CD1c-positive myeloid dendritic cell (primary cell): ENCODE data around the gene TBC1D22B.
"Not testable (repeated sequence)": the region's sequence is repeated elsewhere in the genome, so short reads cannot be mapped to it uniquely, and the experiment has no call there.

Experiments used
- DNase-seq: peaks from one replicate; pipeline ENCODE4 v3.0.0-alpha.2; 2016; ENCODE audit errors: extremely low spot score

The TBC1D22B gene

GRCh38 chr6:37321101-37321500 lies 63.5 kb downstream of the TBC1D22B start:
- DNase-seq = no peak

GRCh38 chr6:37321516-37322415 lies 64.2 kb downstream of the TBC1D22B start:
- DNase-seq = no peak

- no peak for DNase-seq
Measured at GRCh38 chr6:37323580-37323979, 66.0 kb downstream of the TBC1D22B start.

- no peak for DNase-seq
Measured at GRCh38 chr6:37324131-37325033, 66.8 kb downstream of the TBC1D22B start.

- not testable (repeated sequence) for DNase-seq
Measured at GRCh38 chr6:37330345-37330744, 72.8 kb downstream of the TBC1D22B start.

GRCh38 chr6:37331047-37331446 lies 73.5 kb downstream of the TBC1D22B start:
- no peak for DNase-seq

- no peak for DNase-seq
Measured at GRCh38 chr6:37332894-37333293, 75.3 kb downstream of the TBC1D22B start.

- no peak for DNase-seq
Measured at GRCh38 chr6:37334047-37334446, 76.5 kb downstream of the TBC1D22B start.

- DNase-seq = not testable (repeated sequence)
Measured at GRCh38 chr6:37338317-37338716, 80.7 kb downstream of the TBC1D22B start.

GRCh38 chr6:37338745-37339255 lies 81.2 kb downstream of the TBC1D22B start:
- no peak for DNase-seq

- no peak for DNase-seq
Measured at GRCh38 chr6:37339741-37340638, 82.4 kb downstream of the TBC1D22B start.

GRCh38 chr6:37340639-37340943 lies 83.0 kb downstream of the TBC1D22B start:
- DNase-seq = no peak

GRCh38 chr6:37343248-37343647 lies 85.7 kb downstream of the TBC1D22B start:
- no peak for DNase-seq

GRCh38 chr6:37344308-37344707 lies 86.7 kb downstream of the TBC1D22B start:
- no peak for DNase-seq

GRCh38 chr6:37345804-37346203 lies 88.2 kb downstream of the TBC1D22B start:
- DNase-seq = not testable (repeated sequence)

- DNase-seq = no peak
Measured at GRCh38 chr6:37347177-37347576, 89.6 kb downstream of the TBC1D22B start.

GRCh38 chr6:37347670-37348111 lies 90.1 kb downstream of the TBC1D22B start:
- DNase-seq = no peak

GRCh38 chr6:37351027-37351426 lies 93.5 kb downstream of the TBC1D22B start:
- DNase-seq = no peak

- no peak for DNase-seq
Measured at GRCh38 chr6:37352384-37352783, 94.8 kb downstream of the TBC1D22B start.

GRCh38 chr6:37353761-37354525 lies 96.4 kb downstream of the TBC1D22B start, which contains the start of gene RNF8:
Gene RNF8 (plus strand): TSS chr6:37353983. CDS start chr6:37354165, 182 bp downstream.
- peak; percentile 84 for DNase-seq
